Measurements from ENCODE around the gene ZC3H14. TPM values are rescaled to one million over a fixed set of nuclear protein-coding genes. Genes with fewer than 3 reads are reported as not detected.

Gene ZC3H14
- total and polyA plus RNA-seq, 9 of the 15 experiments (the other 6 are each of a cell fraction or from before 2014, with no cell fraction given) = 21.1 to 109 (median 45.3) TPM

DNA sequence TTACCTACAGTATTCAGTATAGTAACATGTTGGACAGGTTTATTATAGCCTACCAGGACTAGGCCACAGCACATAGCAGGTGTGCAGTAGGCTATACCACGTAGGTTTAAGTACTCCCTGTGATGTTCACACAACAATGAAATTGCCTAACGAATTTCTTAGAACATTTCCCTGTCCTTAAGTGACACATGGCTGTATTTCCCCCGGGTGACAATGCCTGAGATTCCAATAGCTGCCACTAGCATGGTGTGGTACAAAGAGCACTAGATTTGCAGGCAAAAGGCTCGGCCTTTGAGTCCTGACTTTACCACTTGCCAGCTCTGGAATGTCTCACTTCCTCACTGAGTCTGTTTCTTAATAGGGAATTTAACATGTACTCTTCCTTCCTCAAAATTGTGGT lies 27.7 kb upstream of the ZC3H14 start (continued):
- TF ChIP-seq, protein P1, sequence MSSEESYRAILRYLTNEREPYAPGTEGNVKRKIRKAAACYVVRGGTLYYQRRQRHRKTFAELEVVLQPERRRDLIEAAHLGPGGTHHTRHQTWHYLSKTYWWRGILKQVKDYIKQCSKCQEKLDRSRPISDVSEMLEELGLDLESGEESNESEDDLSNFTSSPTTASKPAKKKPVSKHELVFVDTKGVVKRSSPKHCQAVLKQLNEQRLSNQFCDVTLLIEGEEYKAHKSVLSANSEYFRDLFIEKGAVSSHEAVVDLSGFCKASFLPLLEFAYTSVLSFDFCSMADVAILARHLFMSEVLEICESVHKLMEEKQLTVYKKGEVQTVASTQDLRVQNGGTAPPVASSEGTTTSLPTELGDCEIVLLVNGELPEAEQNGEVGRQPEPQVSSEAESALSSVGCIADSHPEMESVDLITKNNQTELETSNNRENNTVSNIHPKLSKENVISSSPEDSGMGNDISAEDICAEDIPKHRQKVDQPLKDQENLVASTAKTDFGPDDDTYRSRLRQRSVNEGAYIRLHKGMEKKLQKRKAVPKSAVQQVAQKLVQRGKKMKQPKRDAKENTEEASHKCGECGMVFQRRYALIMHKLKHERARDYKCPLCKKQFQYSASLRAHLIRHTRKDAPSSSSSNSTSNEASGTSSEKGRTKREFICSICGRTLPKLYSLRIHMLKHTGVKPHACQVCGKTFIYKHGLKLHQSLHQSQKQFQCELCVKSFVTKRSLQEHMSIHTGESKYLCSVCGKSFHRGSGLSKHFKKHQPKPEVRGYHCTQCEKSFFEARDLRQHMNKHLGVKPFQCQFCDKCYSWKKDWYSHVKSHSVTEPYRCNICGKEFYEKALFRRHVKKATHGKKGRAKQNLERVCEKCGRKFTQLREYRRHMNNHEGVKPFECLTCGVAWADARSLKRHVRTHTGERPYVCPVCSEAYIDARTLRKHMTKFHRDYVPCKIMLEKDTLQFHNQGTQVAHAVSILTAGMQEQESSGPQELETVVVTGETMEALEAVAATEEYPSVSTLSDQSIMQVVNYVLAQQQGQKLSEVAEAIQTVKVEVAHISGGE (CRISPR knock-in tag; IDR thresholded peaks at IDR 0.05) = no peak
- no peak for TF ChIP-seq TEAD2 (tag; IDR thresholded peaks at IDR 0.05)
- no peak for TF ChIP-seq NR2C2 (CRISPR knock-in tag; IDR thresholded peaks at IDR 0.05)
- no peak for TF ChIP-seq NR2C2 (tag; IDR thresholded peaks at IDR 0.05)
- TF ChIP-seq ZNF165 (CRISPR knock-in tag; IDR thresholded peaks at IDR 0.05; ENCODE audit: borderline replicate concordance) = no peak
- TF ChIP-seq, protein P2, sequence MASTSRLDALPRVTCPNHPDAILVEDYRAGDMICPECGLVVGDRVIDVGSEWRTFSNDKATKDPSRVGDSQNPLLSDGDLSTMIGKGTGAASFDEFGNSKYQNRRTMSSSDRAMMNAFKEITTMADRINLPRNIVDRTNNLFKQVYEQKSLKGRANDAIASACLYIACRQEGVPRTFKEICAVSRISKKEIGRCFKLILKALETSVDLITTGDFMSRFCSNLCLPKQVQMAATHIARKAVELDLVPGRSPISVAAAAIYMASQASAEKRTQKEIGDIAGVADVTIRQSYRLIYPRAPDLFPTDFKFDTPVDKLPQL (IDR thresholded peaks at IDR 0.05; ENCODE audit: extremely low read depth, insufficient read length) = no peak
- TF ChIP-seq ARID1B (IDR thresholded peaks at IDR 0.05) = no peak
- TF ChIP-seq, protein P3, sequence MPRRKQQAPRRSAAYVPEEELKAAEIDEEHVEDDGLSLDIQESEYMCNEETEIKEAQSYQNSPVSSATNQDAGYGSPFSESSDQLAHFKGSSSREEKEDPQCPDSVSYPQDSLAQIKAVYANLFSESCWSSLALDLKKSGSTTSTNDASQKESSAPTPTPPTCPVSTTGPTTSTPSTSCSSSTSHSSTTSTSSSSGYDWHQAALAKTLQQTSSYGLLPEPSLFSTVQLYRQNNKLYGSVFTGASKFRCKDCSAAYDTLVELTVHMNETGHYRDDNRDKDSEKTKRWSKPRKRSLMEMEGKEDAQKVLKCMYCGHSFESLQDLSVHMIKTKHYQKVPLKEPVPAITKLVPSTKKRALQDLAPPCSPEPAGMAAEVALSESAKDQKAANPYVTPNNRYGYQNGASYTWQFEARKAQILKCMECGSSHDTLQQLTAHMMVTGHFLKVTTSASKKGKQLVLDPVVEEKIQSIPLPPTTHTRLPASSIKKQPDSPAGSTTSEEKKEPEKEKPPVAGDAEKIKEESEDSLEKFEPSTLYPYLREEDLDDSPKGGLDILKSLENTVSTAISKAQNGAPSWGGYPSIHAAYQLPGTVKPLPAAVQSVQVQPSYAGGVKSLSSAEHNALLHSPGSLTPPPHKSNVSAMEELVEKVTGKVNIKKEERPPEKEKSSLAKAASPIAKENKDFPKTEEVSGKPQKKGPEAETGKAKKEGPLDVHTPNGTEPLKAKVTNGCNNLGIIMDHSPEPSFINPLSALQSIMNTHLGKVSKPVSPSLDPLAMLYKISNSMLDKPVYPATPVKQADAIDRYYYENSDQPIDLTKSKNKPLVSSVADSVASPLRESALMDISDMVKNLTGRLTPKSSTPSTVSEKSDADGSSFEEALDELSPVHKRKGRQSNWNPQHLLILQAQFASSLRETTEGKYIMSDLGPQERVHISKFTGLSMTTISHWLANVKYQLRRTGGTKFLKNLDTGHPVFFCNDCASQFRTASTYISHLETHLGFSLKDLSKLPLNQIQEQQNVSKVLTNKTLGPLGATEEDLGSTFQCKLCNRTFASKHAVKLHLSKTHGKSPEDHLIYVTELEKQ (CRISPR knock-in tag; IDR thresholded peaks at IDR 0.05) = no peak
- TF ChIP-seq ZEB2 (IDR thresholded peaks at IDR 0.05) = no peak
- no peak for TF ChIP-seq RAD51 (IDR thresholded peaks at IDR 0.05; ENCODE audit: borderline replicate concordance, low read depth)

Measured in K562 (cell line).